ENCODE measurements around the gene TWNK.

TWNK gene

GRCh38 chr10:100998183-100998990 is 11.0 kb downstream of the TWNK start:
- DNase-seq, result peak; percentile 54

- peak; percentile 9 for DNase-seq
These were observed 11.8 kb downstream of the TWNK start for GRCh38 chr10:100998991-100999741.

GRCh38 chr10:100999742-101000126 is 12.4 kb downstream of the TWNK start, which contains the start of gene LZTS2:
Gene LZTS2 (plus strand): TSS chr10:100999808. CDS start chr10:101002539, 2,731 bp downstream.
- DNase-seq, result no peak

GRCh38 chr10:101000127-101000914 is 13.0 kb downstream of the TWNK start:
- no peak for DNase-seq

GRCh38 chr10:101000915-101001658 is 13.7 kb downstream of the TWNK start:
- DNase-seq, result no peak

- DNase-seq, result no peak
These were observed 14.3 kb downstream of the TWNK start for GRCh38 chr10:101001659-101002035.

- no peak for DNase-seq
These were observed 15.1 kb downstream of the TWNK start for GRCh38 chr10:101002456-101002855.

GRCh38 chr10:101003639-101004206 is 16.4 kb downstream of the TWNK start:
- no peak for DNase-seq

- DNase-seq, result no peak
These were observed 18.0 kb downstream of the TWNK start for GRCh38 chr10:101005361-101005760.

- DNase-seq, result no peak
These were observed 18.7 kb downstream of the TWNK start for GRCh38 chr10:101005869-101006567.

- no peak for DNase-seq
These were observed 19.3 kb downstream of the TWNK start for GRCh38 chr10:101006593-101007098.

- DNase-seq, result no peak
These were observed 19.9 kb downstream of the TWNK start for GRCh38 chr10:101007099-101007711.

GRCh38 chr10:101007915-101008822 is 20.8 kb downstream of the TWNK start:
- no peak for DNase-seq

- no peak for DNase-seq
These were observed 21.6 kb downstream of the TWNK start for GRCh38 chr10:101008823-101009423.

- DNase-seq, result no peak
These were observed 23.0 kb downstream of the TWNK start for GRCh38 chr10:101010329-101010728.

GRCh38 chr10:101011517-101012423 is 24.4 kb downstream of the TWNK start:
- no peak for DNase-seq

GRCh38 chr10:101012525-101013364 is 25.4 kb downstream of the TWNK start:
- DNase-seq, result peak; percentile 34
